HEK293 (cell line): Measurements from ENCODE around the gene LRP1.

Experiments
- CTCF ChIA-PET: fragments of 350-600 bp; formaldehyde crosslinking; extraction: SDS; loops from one replicate; lab custom pipeline; 2021; ENCODE audit warnings: antibody characterized with exemption; lab: Yijun Ruan, JAX
- POLR2A ChIA-PET: fragments of 300-600 bp; formaldehyde crosslinking; extraction: SDS; loops from one replicate; lab custom pipeline; 2020; ENCODE audit warnings: antibody characterized with exemption, inconsistent platforms; lab: Yijun Ruan, JAX
- H3K27ac ChIP-seq: fragments of 200-500 bp; sonication (Bioruptor generic); 2 replicates; pipeline ENCODE4 v1.5.1; 2014; ENCODE audit warnings: low read depth, low read length, control low read depth, inconsistent platforms; ENCODE audit errors: extremely low read depth
- H3K36me3 ChIP-seq, 2 experiments: fragments of 200-500 bp in 1 of 2; sonication (Bioruptor generic) in 1 of 2; 1 replicate in 1 of 2; 2 replicates in 1 of 2; pipeline ENCODE4 v1.5.1; 2014 to 2017; ENCODE audit warnings: inconsistent platforms in 2 of 2, low read length in 2 of 2; ENCODE audit not compliant: control insufficient read depth in 2 of 2, insufficient read depth in 1 of 2
- H3K4me1 ChIP-seq: fragments of 200-500 bp; sonication (Bioruptor generic); 2 replicates; pipeline ENCODE4 v1.5.1; 2014; ENCODE audit warnings: mild to moderate bottlenecking, low read length, inconsistent platforms; ENCODE audit not compliant: control insufficient read depth, insufficient read depth
- H3K4me3 ChIP-seq: 2 replicates; pipeline ENCODE4 v1.5.1; 2011; ENCODE audit warnings: low read depth, mild to moderate bottlenecking, control low read depth, low read length, moderate library complexity
- H3K9me3 ChIP-seq: fragments of 200-500 bp; sonication (Bioruptor generic); 2 replicates; pipeline ENCODE4 v1.5.1; 2014; ENCODE audit warnings: low read depth, low read length, inconsistent platforms; ENCODE audit not compliant: control insufficient read depth, insufficient read depth
- BCL6B ChIP-seq: fragments of 450-650 bp; formaldehyde crosslinking; IDR thresholded peaks from 2 replicates; pipeline ENCODE4 v1.5.1; 2017; ENCODE audit warnings: missing biosample characterization, missing genetic modification characterization
- GLI2 ChIP-seq: fragments of 450-650 bp; formaldehyde crosslinking; IDR thresholded peaks from 2 replicates; pipeline ENCODE4; 2017; ENCODE audit warnings: missing biosample characterization, missing genetic modification characterization, low read depth, borderline replicate concordance
- IKZF3 ChIP-seq: fragments of 450-650 bp; IDR thresholded peaks from 2 replicates; pipeline ENCODE4 v1.5.0; 2018; ENCODE audit warnings: missing biosample characterization, mild to moderate bottlenecking, missing genetic modification characterization, moderate library complexity
- KLF7 ChIP-seq: fragments of 450-650 bp; formaldehyde crosslinking; IDR thresholded peaks from 2 replicates; pipeline ENCODE4 v1.5.1; 2016; ENCODE audit warnings: missing biosample characterization, missing genetic modification characterization, borderline replicate concordance
- PRDM10 ChIP-seq: fragments of 450-650 bp; formaldehyde crosslinking; IDR thresholded peaks from 2 replicates; pipeline ENCODE4 v1.5.1; 2016; ENCODE audit warnings: missing biosample characterization, missing genetic modification characterization
- WT1 ChIP-seq: fragments of 450-650 bp; formaldehyde crosslinking; IDR thresholded peaks from 2 replicates; pipeline ENCODE4 v1.5.1; 2016; ENCODE audit warnings: missing biosample characterization, missing genetic modification characterization
- ZBTB10 ChIP-seq: fragments of 450-650 bp; formaldehyde crosslinking; IDR thresholded peaks from 2 replicates; pipeline ENCODE4 v1.5.1; 2016; ENCODE audit warnings: missing biosample characterization, missing genetic modification characterization
- ZBTB21 ChIP-seq: fragments of 450-650 bp; formaldehyde crosslinking; IDR thresholded peaks from 2 replicates; pipeline ENCODE4 v1.5.1; 2017; ENCODE audit warnings: missing biosample characterization, missing genetic modification characterization
- ZBTB6 ChIP-seq: fragments of 450-650 bp; formaldehyde crosslinking; IDR thresholded peaks from 2 replicates; pipeline ENCODE4 v1.5.1; 2017; ENCODE audit warnings: missing biosample characterization, missing genetic modification characterization
- ZNF18 ChIP-seq: fragments of 450-650 bp; formaldehyde crosslinking; IDR thresholded peaks from 2 replicates; pipeline ENCODE4 v1.5.1; 2016; ENCODE audit warnings: missing biosample characterization, missing genetic modification characterization
- ZNF2 ChIP-seq: fragments of 450-650 bp; formaldehyde crosslinking; IDR thresholded peaks from 2 replicates; pipeline ENCODE4 v1.5.1; 2016; ENCODE audit warnings: missing biosample characterization, missing genetic modification characterization
- ZNF23 ChIP-seq: fragments of 450-650 bp; formaldehyde crosslinking; IDR thresholded peaks from 2 replicates; pipeline ENCODE4 v1.5.1; 2016; ENCODE audit warnings: missing biosample characterization, missing genetic modification characterization, borderline replicate concordance
- ZNF266 ChIP-seq: fragments of 450-650 bp; formaldehyde crosslinking; IDR thresholded peaks from 2 replicates; pipeline ENCODE4 v1.5.1; 2016; ENCODE audit warnings: missing biosample characterization, missing genetic modification characterization, low read depth
- ZNF366 ChIP-seq: fragments of 450-650 bp; formaldehyde crosslinking; conservative IDR thresholded peaks from 2 replicates; pipeline ENCODE4 v1.5.1; 2016; ENCODE audit warnings: missing biosample characterization, missing genetic modification characterization
- ZNF391 ChIP-seq: fragments of 450-650 bp; formaldehyde crosslinking; IDR thresholded peaks from 2 replicates; pipeline ENCODE4 v1.5.1; 2016; ENCODE audit warnings: low read depth, missing biosample characterization, missing genetic modification characterization, borderline replicate concordance
- ZNF513 ChIP-seq: fragments of 450-650 bp; IDR thresholded peaks from 2 replicates; pipeline ENCODE4 v1.5.1; 2018; ENCODE audit warnings: missing biosample characterization, missing genetic modification characterization
- ZNF548 ChIP-seq: fragments of 450-650 bp; formaldehyde crosslinking; IDR thresholded peaks from 2 replicates; pipeline ENCODE4 v1.5.1; 2016; ENCODE audit warnings: missing biosample characterization, missing genetic modification characterization
- ZNF596 ChIP-seq: fragments of 450-650 bp; IDR thresholded peaks from 2 replicates; pipeline ENCODE4 v1.5.0; 2018; ENCODE audit warnings: missing biosample characterization, mild to moderate bottlenecking, missing genetic modification characterization, moderate library complexity
- ZNF645 ChIP-seq: fragments of 450-650 bp; formaldehyde crosslinking; IDR thresholded peaks from 2 replicates; pipeline ENCODE4; 2016; ENCODE audit warnings: missing biosample characterization, missing genetic modification characterization
- ZNF677 ChIP-seq: fragments of 450-650 bp; IDR thresholded peaks from 2 replicates; pipeline ENCODE4 v1.5.0; 2018; ENCODE audit warnings: missing biosample characterization, mild to moderate bottlenecking, missing genetic modification characterization, moderate library complexity

LRP1 gene

GRCh38 chr12:57239587-57240065 lies 111.3 kb downstream of the LRP1 start (continued):
- 0 out of 2 replicates have a peak, but pooled peaks have one; percentile 2 for TF ChIP-seq ZNF548 (tag by site-specific recombination)
- no peak for TF ChIP-seq KLF7 (tag by site-specific recombination)
- TF ChIP-seq ZNF391: peak; percentile 44; the same call in 1 of the 2 replicates
- peak; percentile 10; the same call in 1 of the 2 replicates for TF ChIP-seq ZNF2 (tag by site-specific recombination)
- TF ChIP-seq WT1 (tag by site-specific recombination): 0 out of 2 replicates have a peak, but pooled peaks have one; percentile 6
- no peak for TF ChIP-seq ZBTB6 (tag by site-specific recombination)
- peak; percentile 99 for TF ChIP-seq ZNF366 (tag by site-specific recombination)
- TF ChIP-seq BCL6B (tag by site-specific recombination): no peak
- TF ChIP-seq, all 188 proteins: peak for 8

GRCh38 chr12:57240066-57240921 lies 112.0 kb downstream of the LRP1 start:
- CTCF ChIA-PET: interaction anchor here (0.7 to 23.3 kb wide), 17 partner anchors 9 to 215 kb away, joined by 3 to 628 read pairs (median 4); partner anchors contain the start of genes INHBE, LRP1, NXPH4 and SHMT2
- no peaks in the 10 kb centered on the region for H3K9me3 ChIP-seq
- peaks cover 7% of the 10 kb centered on the region for H3K4me1 ChIP-seq
- peak overlapping the region; percentile 42 for H3K4me3 ChIP-seq
- peaks cover 0 to 8% of the 10 kb centered on the region in 2 experiments; a peak in 1 of 3 replicates for H3K36me3 ChIP-seq
- POLR2A ChIA-PET: interaction anchor here (0.7 to 6.4 kb wide), 8 partner anchors 10 to 215 kb away, joined by 3 to 72 read pairs (median 4); partner anchors contain the start of genes INHBE, LRP1, NXPH4 and SHMT2
- H3K27ac ChIP-seq: peak overlapping the region; percentile 53; the same call in 1 of the 2 replicates
- TF ChIP-seq GLI2 (tag by site-specific recombination) (no peak), ZNF677 (tag by site-specific recombination) (no peak), IKZF3 (tag by site-specific recombination) (peak; percentile 74), PRDM10 (peak; percentile 88), ZBTB21 (tag by site-specific recombination) (peak; percentile 72), ZNF18 (tag by site-specific recombination) (peak; percentile 92), ZNF596 (peak; percentile 50; the same call in 1 of the 2 replicates), ZNF23 (no peak), ZNF513 (0 out of 2 replicates have a peak, but pooled peaks have one; percentile 20), ZNF266 (tag by site-specific recombination) (no peak), ZNF645 (tag by site-specific recombination) (no peak), ZBTB10 (tag by site-specific recombination) (peak; percentile 63)
